ENCODE data around the gene TRAK2.
"Not testable (repeated sequence)": the region's sequence is repeated elsewhere in the genome, so short reads cannot be mapped to it uniquely, and the experiment has no call there.

Gene TRAK2

DNA sequence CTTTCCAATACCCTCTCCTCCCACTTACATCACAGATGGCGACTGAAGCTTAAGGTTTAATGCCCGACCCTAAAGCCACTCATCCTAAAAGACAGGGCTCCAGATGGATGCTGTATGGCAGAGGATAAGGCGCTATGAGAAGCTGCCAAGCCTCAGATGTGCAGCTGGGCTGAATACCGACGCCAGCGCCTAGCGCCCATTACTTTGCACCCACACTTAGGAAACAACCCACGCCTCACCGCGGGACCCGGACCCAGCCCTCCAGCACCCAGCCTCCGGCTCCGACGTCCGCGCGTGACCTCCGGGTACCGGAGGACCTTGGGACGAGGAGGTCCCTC lies 335 bp downstream of the TRAK2 start:
- DNase-seq = no peak

DNA sequence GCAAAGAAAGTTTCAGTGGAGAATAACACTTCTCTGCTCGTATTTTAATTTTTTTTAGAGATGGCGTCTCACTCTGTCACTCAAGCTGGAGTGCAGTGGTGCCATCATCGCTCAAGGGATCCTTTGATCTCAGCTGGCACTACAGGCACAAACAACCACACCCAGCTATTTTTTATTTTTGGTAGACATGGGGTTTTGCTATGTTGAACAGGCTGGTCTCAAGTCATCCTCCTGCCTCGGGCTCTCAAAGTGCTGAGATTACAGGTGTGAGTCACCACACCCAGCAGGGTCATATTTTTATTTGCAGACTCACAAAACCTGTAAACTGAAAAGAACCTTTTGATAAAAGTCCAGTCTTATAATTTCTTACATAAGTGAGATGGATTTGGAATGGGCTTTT lies 2.6 kb downstream of the TRAK2 start:
- DNase-seq = peak; percentile 33

DNA sequence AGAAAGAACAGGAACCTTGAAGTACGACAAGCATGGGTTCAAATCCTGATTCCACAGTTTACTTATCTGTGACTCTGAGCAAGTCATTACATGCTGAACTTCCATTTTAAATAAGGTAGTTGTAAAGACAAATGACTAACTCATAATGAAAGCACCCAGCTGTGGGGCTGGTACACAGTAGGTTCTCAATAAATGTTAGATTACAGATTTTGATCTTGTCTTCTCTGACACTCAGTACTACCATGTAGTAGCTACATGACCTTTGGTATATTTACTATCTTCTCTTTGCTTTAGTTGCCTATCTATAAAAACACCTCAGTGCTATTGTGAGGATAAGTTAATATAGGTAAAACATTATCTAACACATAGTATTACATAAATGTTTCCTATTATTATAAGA lies 3.2 kb downstream of the TRAK2 start:
- DNase-seq = no peak

- DNase-seq = no peak
Measured at GRCh38 chr2:201447086-201447485, 4.2 kb downstream of the TRAK2 start.

GRCh38 chr2:201444746-201445465 lies 6.4 kb downstream of the TRAK2 start:
- no peak for DNase-seq

GRCh38 chr2:201441409-201441808 lies 9.8 kb downstream of the TRAK2 start:
- no peak for DNase-seq

- no peak for DNase-seq
Measured at GRCh38 chr2:201440182-201440581, 11.1 kb downstream of the TRAK2 start.

- DNase-seq = not testable (repeated sequence)
Measured at GRCh38 chr2:201439336-201439922, 11.8 kb downstream of the TRAK2 start.

- DNase-seq = no peak
Measured at GRCh38 chr2:201436141-201436540, 15.1 kb downstream of the TRAK2 start.

DNA sequence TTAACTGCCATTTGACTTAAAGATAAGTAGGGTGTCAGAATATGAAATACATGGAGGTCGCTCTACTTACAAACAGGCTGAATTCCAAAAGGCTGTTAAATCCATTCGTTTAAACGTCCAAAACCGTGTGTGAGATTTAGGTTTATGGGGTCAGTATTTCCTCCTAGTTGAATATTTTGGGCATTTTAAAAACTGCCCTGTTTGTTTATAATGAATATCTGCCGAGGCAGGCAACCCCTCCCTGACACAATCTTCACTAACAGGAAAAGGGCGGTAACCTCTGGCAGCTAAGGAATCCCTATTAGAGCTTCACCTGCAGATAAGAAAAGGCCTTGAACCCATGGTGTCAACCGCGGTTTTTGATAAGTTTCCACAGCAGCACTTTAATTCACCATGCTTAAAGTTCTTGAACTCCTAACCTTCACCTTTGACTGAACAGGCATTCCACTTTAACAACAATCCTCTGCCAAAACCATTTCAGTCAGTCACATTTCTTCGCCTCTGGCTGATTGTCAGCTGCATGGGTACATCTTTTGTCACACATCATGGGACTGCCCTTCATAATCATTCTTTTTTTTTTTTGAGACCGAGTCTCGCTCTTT lies 17.8 kb downstream of the TRAK2 start:
- DNase-seq = no peak

- DNase-seq = no peak
Measured at GRCh38 chr2:201432621-201433393, 18.5 kb downstream of the TRAK2 start.

- DNase-seq = no peak
Measured at GRCh38 chr2:201432038-201432620, 19.1 kb downstream of the TRAK2 start.

GRCh38 chr2:201430839-201431238 lies 20.4 kb downstream of the TRAK2 start:
- no peak for DNase-seq

- not testable (repeated sequence) for DNase-seq
Measured at GRCh38 chr2:201430322-201430721, 20.9 kb downstream of the TRAK2 start.

DNA sequence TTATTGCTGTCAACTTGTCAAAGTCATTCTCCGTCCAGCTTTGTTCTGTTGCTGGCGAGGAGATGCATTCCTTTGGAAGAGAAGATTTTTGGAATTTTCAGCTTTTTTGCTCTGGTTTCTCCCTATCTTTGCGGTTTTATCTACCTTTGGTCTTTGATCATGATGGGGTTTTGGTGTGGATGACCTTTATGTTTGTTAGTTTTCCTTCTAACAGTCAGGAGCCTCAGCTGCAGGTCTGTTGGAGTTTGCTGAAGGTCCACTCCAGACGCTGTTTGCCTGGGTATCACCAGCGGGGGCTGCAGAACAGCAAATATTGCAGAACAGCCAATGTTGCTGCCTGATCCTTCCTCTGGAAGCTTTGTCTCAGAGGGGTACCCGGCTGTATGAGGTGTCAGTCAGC lies 21.4 kb downstream of the TRAK2 start:
- DNase-seq = not testable (repeated sequence)

GRCh38 chr2:201428366-201428765 lies 22.9 kb downstream of the TRAK2 start:
- DNase-seq = not testable (repeated sequence)

- no peak for DNase-seq
Measured at GRCh38 chr2:201425952-201426351, 25.3 kb downstream of the TRAK2 start.

GRCh38 chr2:201420442-201421113 lies 30.7 kb downstream of the TRAK2 start:
- no peak for DNase-seq

- no peak for DNase-seq
Measured at GRCh38 chr2:201419986-201420385, 31.3 kb downstream of the TRAK2 start.

DNA sequence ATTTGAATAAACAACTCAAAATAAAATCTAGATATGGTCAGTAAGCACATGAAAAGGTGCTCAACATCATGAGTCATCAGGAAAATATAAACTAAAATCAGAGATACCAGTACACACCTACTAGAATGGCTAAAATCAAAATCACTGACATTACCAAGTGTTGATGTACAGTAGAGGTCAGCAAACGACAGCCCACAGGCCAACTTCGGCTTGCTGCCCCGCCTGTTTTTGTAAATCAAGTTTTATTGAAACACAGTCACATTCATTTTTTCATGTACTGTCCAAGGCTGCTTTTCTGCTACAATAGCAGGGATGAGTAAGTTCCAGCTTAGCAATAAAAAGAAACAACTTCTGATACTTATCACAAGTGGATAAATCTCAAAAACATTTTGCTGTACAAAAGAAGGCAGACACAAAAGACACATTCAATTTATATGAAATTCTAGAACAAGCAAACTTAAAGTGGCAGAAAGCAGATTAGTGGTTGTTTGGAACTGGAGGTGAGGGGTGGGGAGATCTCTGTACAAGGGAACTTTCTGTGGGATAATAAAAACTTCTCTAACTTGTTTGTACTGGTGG lies 32.1 kb downstream of the TRAK2 start:
- DNase-seq = no peak

GRCh38 chr2:201415149-201415548 lies 36.1 kb downstream of the TRAK2 start:
- no peak for DNase-seq
